Ovary (tissue), 3 donors: ENCODE results near the gene IKZF3.

ENCODE experiments used
- CTCF ChIP-seq, 3 donors: fragments of 450-650 bp in 2 of 3; fragments of 200-600 bp in 1 of 3; IDR thresholded peaks; one replicate each; pipeline versions ENCODE4 v1.5.1 to v1.8.0; 2016 to 2022; ENCODE audit warnings: antibody characterized with exemption in 3 of 3, mild to moderate bottlenecking in 1 of 3
- EP300 ChIP-seq: sonication (generic); formaldehyde crosslinking; IDR thresholded peaks from one replicate; pipeline ENCODE4 v1.6.1; 2017; ENCODE audit warnings: antibody characterized with exemption
- POLR2A ChIP-seq: fragments of 450-650 bp; IDR thresholded peaks from one replicate; pipeline ENCODE4 v1.6.1; 2017; ENCODE audit warnings: antibody characterized with exemption, mild to moderate bottlenecking, moderate library complexity
- donor health status: DM: no; HTN: no; CAD: no.

- no peak for TF ChIP-seq POLR2A
- TF ChIP-seq CTCF (IDR thresholded peaks at IDR 0.05), result no peak
- TF ChIP-seq EP300, result no peak
Observed at GRCh38 chr17:39737760-39738567, 126.1 kb downstream of the IKZF3 start, which contains the start of gene GRB7.
